ENCODE data around the gene GIMAP7. TPM values are rescaled to one million over a fixed set of nuclear protein-coding genes. Genes with fewer than 3 reads are reported as not detected.

Gene GIMAP7
- total RNA-seq, 1 experiment from 2014 or later, result 0.25 TPM

DNA sequence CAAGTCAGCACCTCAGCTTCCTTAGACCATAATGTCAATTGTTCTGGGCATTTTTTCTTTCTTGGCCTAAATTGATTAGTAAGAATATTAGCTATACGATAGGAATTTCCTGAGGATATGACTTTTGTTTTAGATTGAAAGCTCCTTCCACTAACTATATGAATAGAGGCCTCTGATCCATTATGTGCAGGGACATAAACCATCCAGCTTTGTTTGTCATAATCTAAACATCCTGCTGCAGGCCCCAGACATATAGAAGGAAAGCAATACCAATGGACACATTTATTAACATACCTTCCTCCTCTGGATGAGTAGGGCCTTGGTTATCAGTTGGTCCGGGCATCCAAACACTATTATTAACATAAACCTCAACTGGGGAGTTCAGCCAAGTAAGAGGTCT, 48.2 kb downstream of the GIMAP7 start:
- DNase-seq (ENCODE audit: low read depth, low spot score) (no peak), ATAC-seq (no peak)
- intact Hi-C loops (cut with micrococcal nuclease), result no loop called here
- Histone ChIP-seq H3K9ac (ENCODE audit: low read length) (no peak overlapping the region), H2AFZ (ENCODE audit: low read depth, low read length, poor library complexity, severe bottlenecking) (no peak overlapping the region), H3K36me3 (ENCODE audit: control insufficient read depth in 1 of 2, insufficient read depth in 2 of 2, low read length in 2 of 2) (no peaks in the 10 kb centered on the region), H3K4me2 (ENCODE audit: low read length) (no peak overlapping the region), H3K9me2 (ENCODE audit: insufficient read depth) (no peaks in the 10 kb centered on the region), H3K4me1 (ENCODE audit: control insufficient read depth in 1 of 2, insufficient read depth in 2 of 2, low read length in 2 of 2) (no peaks in the 10 kb centered on the region), H3K27me3 (ENCODE audit: insufficient read depth, low read length) (0 out of 2 replicates have a peak, but pooled peaks cover 9% of the 10 kb centered on the region), H4K20me1 (ENCODE audit: insufficient read depth) (no peaks in the 10 kb centered on the region), H3K4me3 (replicated peaks in 1 of 2; ENCODE audit: low read depth in 1 of 2, low read length in 2 of 2) (no peak overlapping the region), H3K79me2 (ENCODE audit: insufficient read depth, low read length) (no peaks in the 10 kb centered on the region), H3K27ac (ENCODE audit: low read depth, low read length) (no peak overlapping the region), H3K9me3 (ENCODE audit: control insufficient read depth in 1 of 2, insufficient read depth in 1 of 2, low read depth in 1 of 2, low read length in 2 of 2) (peaks cover 0 to 6% of the 10 kb centered on the region in 2 experiments; a peak in 3 of 4 replicates)
- ChIA-PET CTCF (no interaction called here), POLR2A (no interaction called here), RAD21 (ENCODE audit: low non-redundant PET in 1 of 2, low total read pairs in 2 of 2, uncharacterized antibody in 2 of 2, unreplicated experiment in 2 of 2) (no interaction called here)
- TF ChIP-seq ELF1 (IDR thresholded peaks at IDR 0.05; ENCODE audit: borderline replicate concordance, low read depth) (no peak), EZH2phosphoT487 (IDR thresholded peaks at IDR 0.05; ENCODE audit: borderline replicate concordance) (no peak), EZH2 (IDR thresholded peaks at IDR 0.05) (no peak), REST (IDR thresholded peaks at IDR 0.05; ENCODE audit: low read depth) (no peak), TCF7L2 (IDR thresholded peaks at IDR 0.05; ENCODE audit: borderline replicate concordance, extremely low read depth, insufficient read depth, insufficient read length) (no peak), RAD21 (IDR thresholded peaks at IDR 0.05; ENCODE audit: low read depth) (no peak), POLR2AphosphoS5 (IDR thresholded peaks at IDR 0.05; ENCODE audit: low read depth, low read length) (no peak), ZFX (IDR thresholded peaks at IDR 0.05) (no peak), SP1 (IDR thresholded peaks at IDR 0.05; ENCODE audit: low read depth) (no peak), CEBPB (IDR thresholded peaks at IDR 0.05; ENCODE audit: low read depth) (no peak), POLR2A (IDR thresholded peaks at IDR 0.05; ENCODE audit: borderline replicate concordance, extremely low read depth, insufficient read depth, insufficient read length) (no peak), YY1 (IDR thresholded peaks at IDR 0.05; ENCODE audit: extremely low read depth, insufficient replicate concordance, low read depth, low read length) (no peak), ZNF274 (IDR thresholded peaks at IDR 0.05; ENCODE audit: low read depth, low read length) (no peak)
- TF ChIP-seq, protein P1, sequence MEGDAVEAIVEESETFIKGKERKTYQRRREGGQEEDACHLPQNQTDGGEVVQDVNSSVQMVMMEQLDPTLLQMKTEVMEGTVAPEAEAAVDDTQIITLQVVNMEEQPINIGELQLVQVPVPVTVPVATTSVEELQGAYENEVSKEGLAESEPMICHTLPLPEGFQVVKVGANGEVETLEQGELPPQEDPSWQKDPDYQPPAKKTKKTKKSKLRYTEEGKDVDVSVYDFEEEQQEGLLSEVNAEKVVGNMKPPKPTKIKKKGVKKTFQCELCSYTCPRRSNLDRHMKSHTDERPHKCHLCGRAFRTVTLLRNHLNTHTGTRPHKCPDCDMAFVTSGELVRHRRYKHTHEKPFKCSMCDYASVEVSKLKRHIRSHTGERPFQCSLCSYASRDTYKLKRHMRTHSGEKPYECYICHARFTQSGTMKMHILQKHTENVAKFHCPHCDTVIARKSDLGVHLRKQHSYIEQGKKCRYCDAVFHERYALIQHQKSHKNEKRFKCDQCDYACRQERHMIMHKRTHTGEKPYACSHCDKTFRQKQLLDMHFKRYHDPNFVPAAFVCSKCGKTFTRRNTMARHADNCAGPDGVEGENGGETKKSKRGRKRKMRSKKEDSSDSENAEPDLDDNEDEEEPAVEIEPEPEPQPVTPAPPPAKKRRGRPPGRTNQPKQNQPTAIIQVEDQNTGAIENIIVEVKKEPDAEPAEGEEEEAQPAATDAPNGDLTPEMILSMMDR (IDR thresholded peaks at IDR 0.05 in 2 of 3, conservative IDR thresholded peaks at IDR 0.05 in 1 of 3; ENCODE audit: borderline replicate concordance in 1 of 3, insufficient read depth in 1 of 3, low read depth in 2 of 3, low read length in 2 of 3), result no peak
- TF ChIP-seq, protein P2, sequence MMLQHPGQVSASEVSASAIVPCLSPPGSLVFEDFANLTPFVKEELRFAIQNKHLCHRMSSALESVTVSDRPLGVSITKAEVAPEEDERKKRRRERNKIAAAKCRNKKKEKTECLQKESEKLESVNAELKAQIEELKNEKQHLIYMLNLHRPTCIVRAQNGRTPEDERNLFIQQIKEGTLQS (IDR thresholded peaks at IDR 0.05), result no peak
- TF ChIP-seq, protein P3, sequence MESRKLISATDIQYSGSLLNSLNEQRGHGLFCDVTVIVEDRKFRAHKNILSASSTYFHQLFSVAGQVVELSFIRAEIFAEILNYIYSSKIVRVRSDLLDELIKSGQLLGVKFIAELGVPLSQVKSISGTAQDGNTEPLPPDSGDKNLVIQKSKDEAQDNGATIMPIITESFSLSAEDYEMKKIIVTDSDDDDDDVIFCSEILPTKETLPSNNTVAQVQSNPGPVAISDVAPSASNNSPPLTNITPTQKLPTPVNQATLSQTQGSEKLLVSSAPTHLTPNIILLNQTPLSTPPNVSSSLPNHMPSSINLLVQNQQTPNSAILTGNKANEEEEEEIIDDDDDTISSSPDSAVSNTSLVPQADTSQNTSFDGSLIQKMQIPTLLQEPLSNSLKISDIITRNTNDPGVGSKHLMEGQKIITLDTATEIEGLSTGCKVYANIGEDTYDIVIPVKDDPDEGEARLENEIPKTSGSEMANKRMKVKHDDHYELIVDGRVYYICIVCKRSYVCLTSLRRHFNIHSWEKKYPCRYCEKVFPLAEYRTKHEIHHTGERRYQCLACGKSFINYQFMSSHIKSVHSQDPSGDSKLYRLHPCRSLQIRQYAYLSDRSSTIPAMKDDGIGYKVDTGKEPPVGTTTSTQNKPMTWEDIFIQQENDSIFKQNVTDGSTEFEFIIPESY (IDR thresholded peaks at IDR 0.05; ENCODE audit: extremely low read depth, insufficient replicate concordance, low read length), result no peak
- BruUV-seq (replicated peaks), result no TSS peak
